VCaP (cell line): Measurements from ENCODE around the gene BPIFB4.

Experiments
- H3K27ac ChIP-seq: fragments of 450-650 bp; 2 replicates; pipeline ENCODE4 v1.5.1; 2017
- CTCF ChIP-seq: fragments of 450-650 bp; conservative IDR thresholded peaks from 2 replicates; pipeline ENCODE4 v1.5.1; 2017; ENCODE audit warnings: mild to moderate bottlenecking, moderate library complexity

The BPIFB4 gene

GRCh38 chr20:33079259-33079658 is at the start of gene BPIFB4:
TSS of gene BPIFB4 (plus strand) at chr20:33079643. CDS start at chr20:33081527, 1,884 bp downstream.
- no peak within 1 kb of the TSS for H3K27ac ChIP-seq
- TF ChIP-seq CTCF = no peak

- H3K27ac ChIP-seq = no peak overlapping the region
- TF ChIP-seq CTCF = no peak
These were observed 49.4 kb upstream of the BPIFB4 start for GRCh38 chr20:33030076-33030475.

GRCh38 chr20:33030569-33030968 is 48.9 kb upstream of the BPIFB4 start:
- TF ChIP-seq CTCF = no peak

GRCh38 chr20:33031531-33031930 is 47.9 kb upstream of the BPIFB4 start, which contains the start of gene BPIFB6:
TSS of gene BPIFB6 (plus strand) at chr20:33031648. CDS start at chr20:33031648, 0 bp downstream.
- TF ChIP-seq CTCF = no peak
- H3K27ac ChIP-seq = no peak within 1 kb of the TSS

More at GRCh38 chr20:33030569-33030968, 48.9 kb upstream of the BPIFB4 start:
- no peak overlapping the region for H3K27ac ChIP-seq

- no peak overlapping the region for H3K27ac ChIP-seq
- TF ChIP-seq CTCF = no peak
These were observed 46.9 kb upstream of the BPIFB4 start for GRCh38 chr20:33032555-33032954.

- TF ChIP-seq CTCF = no peak
These were observed 46.1 kb upstream of the BPIFB4 start for GRCh38 chr20:33033381-33033780.

GRCh38 chr20:33034115-33034514 is 45.3 kb upstream of the BPIFB4 start:
- TF ChIP-seq CTCF = no peak
- H3K27ac ChIP-seq = no peak overlapping the region

More at GRCh38 chr20:33033381-33033780, 46.1 kb upstream of the BPIFB4 start:
- no peak overlapping the region for H3K27ac ChIP-seq
